Testis (tissue), 3 donors: ENCODE results near the gene DHDH. TPM values are rescaled to one million over a fixed set of nuclear protein-coding genes. Genes with fewer than 3 reads are reported as not detected.
"Not testable (repeated sequence)": the region's sequence is repeated elsewhere in the genome, so short reads cannot be mapped to it uniquely, and the experiment has no call there.

Experiments
- DNase-seq: peaks from one replicate; pipeline ENCODE4 v3.0.0-alpha.2; 2019
- H3K27ac ChIP-seq, 2 donors: fragments of 200-600 bp; sonication (generic); one replicate each; pipeline ENCODE4 v1.5.1; 2019
- H3K27me3 ChIP-seq: fragments of 200-600 bp; sonication (generic); one replicate; pipeline ENCODE4 v1.5.1; 2019
- H3K36me3 ChIP-seq: fragments of 200-600 bp; sonication (generic); one replicate; pipeline ENCODE4 v1.5.1; 2017; ENCODE audit warnings: low read depth; ENCODE audit errors: missing control alignments
- H3K4me1 ChIP-seq: fragments of 200-600 bp; sonication (generic); one replicate; pipeline ENCODE4 v1.5.1; 2019
- H3K4me3 ChIP-seq, 2 donors: fragments of 200-600 bp; sonication (generic); one replicate each; pipeline ENCODE4 v1.5.1; 2017 to 2019
- H3K9me3 ChIP-seq: fragments of 200-600 bp; sonication (generic); one replicate; pipeline ENCODE4 v1.5.1; 2017
- POLR2A ChIP-seq: fragments of 450-650 bp; IDR thresholded peaks from one replicate; pipeline ENCODE4 v1.6.1; 2017; ENCODE audit warnings: antibody characterized with exemption, mild to moderate bottlenecking, moderate library complexity
- WGBS, 2 donors: methylation state at CpG; one replicate each; pipeline ENCODE4 v1.1.5; 2018; 5-methylcytosine and 5-hydroxymethylcytosine counted together
- intact Hi-C: fragments of 100-400 bp; cut with DNase I; formaldehyde crosslinking; loops from one replicate; pipeline ENCODE4 v1.15.1; 2023; ENCODE audit warnings: low total_unique reads
- polyA plus RNA-seq: library from polyadenylated mRNA; stranded (reverse); fragments of 350-450 nt; fragmentation: Illumina TruSeq; extraction: RNeasy Lipid Tissue Mini Kit (QIAGEN cat#74804); gene quantifications from one replicate; pipeline ENCODE4 v1.2.3, GENCODE V29; 2014; ENCODE audit warnings: low read depth, low replicate concordance; ENCODE audit not compliant: insufficient read depth
- total RNA-seq, 2 donors: library from RNA; depleted of rRNA; stranded (reverse); fragments of >200 nt; gene quantifications; one replicate each; pipeline ENCODE4 v1.2.3, GENCODE V29; 2016
- TF ChIP-seq, protein P1 (sequence below), 3 experiments: fragments of 450-650 bp in 2 of 3; fragments of 200-600 bp in 1 of 3; sonication (generic) in 1 of 3; IDR thresholded peaks; one replicate each; pipeline ENCODE4 v1.5.1; 2016 to 2019; ENCODE audit warnings: antibody characterized with exemption in 3 of 3, mild to moderate bottlenecking in 2 of 3, moderate library complexity in 1 of 3

DHDH gene
- total and polyA plus RNA-seq, 3 donors from 2014 or later: 2.3 to 3.1 (median 2.4) TPM

DNA sequence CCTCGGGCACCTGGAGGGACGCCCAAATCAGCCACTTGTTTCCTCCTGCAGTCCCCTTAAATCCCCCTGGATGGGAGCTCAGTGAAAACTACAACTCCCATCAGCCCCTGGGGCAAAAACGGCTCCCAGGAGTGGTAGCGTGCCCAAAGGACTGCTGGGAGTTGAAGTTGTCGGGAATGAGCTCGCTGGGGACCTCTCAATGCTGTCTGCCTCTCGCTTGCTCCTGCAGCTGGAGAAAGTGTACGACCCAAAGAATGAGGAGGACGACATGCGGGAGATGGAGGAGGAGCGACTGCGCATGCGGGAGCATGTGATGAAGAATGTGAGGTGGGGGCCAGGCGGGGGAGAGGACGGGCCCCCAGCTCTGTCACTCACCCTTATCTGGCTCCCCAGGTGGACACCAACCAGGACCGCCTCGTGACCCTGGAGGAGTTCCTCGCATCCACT is 14.7 kb upstream of the DHDH start:
- Histone ChIP-seq H3K9me3 (no peaks in the 10 kb centered on the region), H3K36me3 (no peaks in the 10 kb centered on the region), H3K27me3 (no peaks in the 10 kb centered on the region), H3K27ac (no peak overlapping the region), H3K4me1 (no peaks in the 10 kb centered on the region), H3K4me3 (peak overlapping the region; percentile 4 to 7)
- intact Hi-C loops: no loop called here
- TF ChIP-seq, protein P1, sequence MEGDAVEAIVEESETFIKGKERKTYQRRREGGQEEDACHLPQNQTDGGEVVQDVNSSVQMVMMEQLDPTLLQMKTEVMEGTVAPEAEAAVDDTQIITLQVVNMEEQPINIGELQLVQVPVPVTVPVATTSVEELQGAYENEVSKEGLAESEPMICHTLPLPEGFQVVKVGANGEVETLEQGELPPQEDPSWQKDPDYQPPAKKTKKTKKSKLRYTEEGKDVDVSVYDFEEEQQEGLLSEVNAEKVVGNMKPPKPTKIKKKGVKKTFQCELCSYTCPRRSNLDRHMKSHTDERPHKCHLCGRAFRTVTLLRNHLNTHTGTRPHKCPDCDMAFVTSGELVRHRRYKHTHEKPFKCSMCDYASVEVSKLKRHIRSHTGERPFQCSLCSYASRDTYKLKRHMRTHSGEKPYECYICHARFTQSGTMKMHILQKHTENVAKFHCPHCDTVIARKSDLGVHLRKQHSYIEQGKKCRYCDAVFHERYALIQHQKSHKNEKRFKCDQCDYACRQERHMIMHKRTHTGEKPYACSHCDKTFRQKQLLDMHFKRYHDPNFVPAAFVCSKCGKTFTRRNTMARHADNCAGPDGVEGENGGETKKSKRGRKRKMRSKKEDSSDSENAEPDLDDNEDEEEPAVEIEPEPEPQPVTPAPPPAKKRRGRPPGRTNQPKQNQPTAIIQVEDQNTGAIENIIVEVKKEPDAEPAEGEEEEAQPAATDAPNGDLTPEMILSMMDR (IDR thresholded peaks at IDR 0.05): no peak
- no peak for TF ChIP-seq POLR2A
- DNase-seq: peak; percentile 75
- 64 to 78% methylated on average over 16 to 18 of the region's 18 CpGs for WGBS, 2 donors

DNA sequence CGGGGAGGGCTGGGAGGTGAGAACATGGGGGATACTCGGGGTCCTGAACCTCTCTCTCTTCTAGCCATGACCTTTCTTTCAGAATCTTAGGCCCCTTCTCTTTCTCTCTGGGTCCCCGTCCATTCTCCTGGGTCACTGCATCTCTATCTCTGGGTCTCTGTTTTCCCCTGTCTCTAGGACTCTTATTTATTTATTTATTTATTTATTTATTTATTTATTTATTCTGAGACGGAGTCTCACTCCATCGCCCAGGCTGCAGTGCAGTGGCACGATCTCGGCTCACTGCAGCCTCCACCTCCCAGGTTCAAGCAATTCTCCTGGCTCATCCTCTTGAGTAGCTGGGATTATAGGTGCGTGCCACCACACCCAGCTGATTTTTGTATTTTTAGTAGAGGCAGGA is 14.2 kb upstream of the DHDH start:
- DNase-seq, H3K36me3 ChIP-seq, H3K4me1 ChIP-seq, H3K9me3 ChIP-seq, H3K27ac ChIP-seq, intact Hi-C loops, H3K27me3 ChIP-seq: not testable (repeated sequence)
- 60 to 80% methylated on average over 7 to 8 of the region's 8 CpGs for WGBS, 2 donors
- H3K4me3 ChIP-seq: peak overlapping the region; percentile 4 to 7

DNA sequence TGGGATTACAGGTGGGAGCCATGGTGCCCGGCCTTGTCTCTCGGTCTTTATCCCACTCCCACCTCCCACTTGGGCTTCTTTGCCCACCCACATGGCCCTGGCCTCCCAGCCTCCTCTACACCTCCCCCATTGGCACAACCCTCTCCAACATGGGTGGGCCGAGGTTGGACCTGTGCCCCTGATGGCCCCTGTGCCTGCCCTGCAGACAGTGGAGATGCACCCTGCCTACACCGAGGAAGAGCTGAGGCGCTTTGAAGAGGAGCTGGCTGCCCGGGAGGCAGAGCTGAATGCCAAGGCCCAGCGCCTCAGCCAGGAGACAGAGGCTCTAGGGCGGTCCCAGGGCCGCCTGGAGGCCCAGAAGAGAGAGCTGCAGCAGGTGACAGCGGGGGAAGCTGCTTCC is 12.6 kb upstream of the DHDH start:
- 85% methylated on average over 9 to 10 of the region's 10 CpGs for WGBS, 2 donors
- H3K36me3 ChIP-seq: no peaks in the 10 kb centered on the region
- no peaks in the 10 kb centered on the region for H3K4me1 ChIP-seq
- H3K27ac ChIP-seq: no peak overlapping the region
- no peaks in the 10 kb centered on the region for H3K9me3 ChIP-seq
- H3K27me3 ChIP-seq: no peaks in the 10 kb centered on the region
- intact Hi-C loops: no loop called here
- DNase-seq: no peak
- no peak overlapping the region for H3K4me3 ChIP-seq
- no peak for TF ChIP-seq POLR2A
- TF ChIP-seq, protein P1 (IDR thresholded peaks at IDR 0.05): no peak

DNA sequence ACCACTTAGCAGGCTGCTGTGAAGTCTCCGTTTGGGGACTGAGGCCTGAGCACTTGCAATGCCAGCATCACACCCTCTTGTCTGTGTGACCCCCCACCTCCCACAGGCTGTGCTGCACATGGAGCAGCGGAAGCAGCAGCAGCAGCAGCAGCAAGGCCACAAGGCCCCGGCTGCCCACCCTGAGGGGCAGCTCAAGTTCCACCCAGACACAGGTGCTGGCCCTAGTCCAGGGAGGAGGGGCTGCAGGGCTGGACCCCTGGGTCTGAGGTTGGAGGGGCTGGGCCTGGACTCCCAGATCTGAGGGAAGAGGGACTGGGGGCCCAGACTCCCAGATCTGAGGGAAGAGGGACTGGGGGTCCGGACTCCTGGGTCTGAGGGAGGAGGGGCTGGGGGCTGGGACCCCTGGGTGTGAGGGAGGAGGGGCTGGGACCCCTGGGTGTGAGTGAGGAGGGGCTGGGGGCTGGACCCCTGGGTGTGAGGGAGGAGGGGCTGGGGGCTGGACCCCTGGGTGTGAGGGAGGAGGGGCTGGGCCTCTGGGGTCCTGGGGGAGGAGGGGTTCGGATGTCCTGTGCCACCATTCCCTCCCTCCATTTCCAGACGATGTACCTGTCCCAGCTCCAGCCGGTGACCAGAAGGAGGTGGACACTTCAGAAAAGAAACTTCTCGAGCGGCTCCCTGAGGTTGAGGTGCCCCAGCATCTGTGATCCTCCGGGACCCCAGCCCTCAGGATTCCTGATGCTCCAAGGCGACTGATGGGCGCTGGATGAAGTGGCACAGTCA is 11.6 kb upstream of the DHDH start:
- WGBS, 2 donors: 89 to 93% methylated on average over 9 to 11 of the region's 12 CpGs
- Histone ChIP-seq H3K4me3 (no peak overlapping the region), H3K27me3 (no peaks in the 10 kb centered on the region), H3K27ac (no peak overlapping the region), H3K4me1 (no peaks in the 10 kb centered on the region), H3K36me3 (no peaks in the 10 kb centered on the region), H3K9me3 (no peaks in the 10 kb centered on the region)
- DNase-seq: no peak
- intact Hi-C loops: no loop called here
- TF ChIP-seq, protein P1 (IDR thresholded peaks at IDR 0.05): no peak
- no peak for TF ChIP-seq POLR2A

DNA sequence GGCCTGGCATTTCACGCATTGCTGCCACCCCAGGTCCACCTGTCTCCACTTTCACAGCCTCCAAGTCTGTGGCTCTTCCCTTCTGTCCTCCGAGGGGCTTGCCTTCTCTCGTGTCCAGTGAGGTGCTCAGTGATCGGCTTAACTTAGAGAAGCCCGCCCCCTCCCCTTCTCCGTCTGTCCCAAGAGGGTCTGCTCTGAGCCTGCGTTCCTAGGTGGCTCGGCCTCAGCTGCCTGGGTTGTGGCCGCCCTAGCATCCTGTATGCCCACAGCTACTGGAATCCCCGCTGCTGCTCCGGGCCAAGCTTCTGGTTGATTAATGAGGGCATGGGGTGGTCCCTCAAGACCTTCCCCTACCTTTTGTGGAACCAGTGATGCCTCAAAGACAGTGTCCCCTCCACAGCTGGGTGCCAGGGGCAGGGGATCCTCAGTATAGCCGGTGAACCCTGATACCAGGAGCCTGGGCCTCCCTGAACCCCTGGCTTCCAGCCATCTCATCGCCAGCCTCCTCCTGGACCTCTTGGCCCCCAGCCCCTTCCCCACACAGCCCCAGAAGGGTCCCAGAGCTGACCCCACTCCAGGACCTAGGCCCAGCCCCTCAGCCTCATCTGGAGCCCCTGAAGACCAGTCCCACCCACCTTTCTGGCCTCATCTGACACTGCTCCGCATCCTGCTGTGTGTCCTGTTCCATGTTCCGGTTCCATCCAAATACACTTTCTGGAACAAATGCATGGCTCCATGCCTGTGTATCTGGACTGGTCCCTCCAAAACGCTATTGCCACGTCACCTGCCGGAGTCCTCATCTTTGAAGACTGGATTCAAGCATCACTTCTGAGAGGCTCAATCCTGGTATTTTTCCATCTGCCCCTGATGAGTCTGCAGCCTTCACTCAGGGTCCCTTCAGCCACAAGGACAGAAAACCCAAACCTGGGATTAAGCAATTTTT is 10.7 kb upstream of the DHDH start:
- no peak overlapping the region for H3K27ac ChIP-seq
- no peaks in the 10 kb centered on the region for H3K9me3 ChIP-seq
- 87 to 95% methylated on average over 13 to 17 of the region's 18 CpGs for WGBS, 2 donors
- intact Hi-C loops: no loop called here
- no peaks in the 10 kb centered on the region for H3K36me3 ChIP-seq
- no peak for TF ChIP-seq POLR2A
- TF ChIP-seq, protein P1 (IDR thresholded peaks at IDR 0.05): no peak
- no peaks in the 10 kb centered on the region for H3K27me3 ChIP-seq
- DNase-seq: no peak
- no peak overlapping the region for H3K4me3 ChIP-seq
- H3K4me1 ChIP-seq: no peaks in the 10 kb centered on the region
